GM19351 (cell line): Measurements from ENCODE around the gene ZC3H4.
"Not testable (repeated sequence)": the region's sequence is repeated elsewhere in the genome, so short reads cannot be mapped to it uniquely, and the experiment has no call there.

Experiments
- ATAC-seq: cut with Tn5 transposase; IDR thresholded peaks from one replicate; pipeline ENCODE4 v1.9.1; 2021; ENCODE audit warnings: mild to moderate bottlenecking, moderate library complexity; ENCODE audit not compliant: unreplicated experiment

Gene ZC3H4

DNA sequence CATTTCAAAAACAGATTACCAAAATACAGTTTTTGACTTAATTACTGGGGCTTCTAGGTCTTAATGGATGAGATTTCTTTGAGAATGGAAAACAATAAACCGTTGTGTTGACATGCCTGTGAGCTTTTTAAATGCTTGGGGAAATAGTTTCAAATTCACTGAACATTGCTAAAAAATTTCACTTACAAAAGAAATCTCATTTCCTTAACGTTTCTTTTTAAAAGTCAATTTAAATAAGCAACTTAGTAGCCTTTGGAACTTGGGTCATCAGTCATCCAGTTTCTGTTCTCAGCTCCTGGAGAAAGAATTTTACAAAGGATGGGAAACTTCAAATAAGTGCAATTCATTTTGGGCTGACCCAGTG lies 4.4 kb downstream of the ZC3H4 start:
- no peak for ATAC-seq

DNA sequence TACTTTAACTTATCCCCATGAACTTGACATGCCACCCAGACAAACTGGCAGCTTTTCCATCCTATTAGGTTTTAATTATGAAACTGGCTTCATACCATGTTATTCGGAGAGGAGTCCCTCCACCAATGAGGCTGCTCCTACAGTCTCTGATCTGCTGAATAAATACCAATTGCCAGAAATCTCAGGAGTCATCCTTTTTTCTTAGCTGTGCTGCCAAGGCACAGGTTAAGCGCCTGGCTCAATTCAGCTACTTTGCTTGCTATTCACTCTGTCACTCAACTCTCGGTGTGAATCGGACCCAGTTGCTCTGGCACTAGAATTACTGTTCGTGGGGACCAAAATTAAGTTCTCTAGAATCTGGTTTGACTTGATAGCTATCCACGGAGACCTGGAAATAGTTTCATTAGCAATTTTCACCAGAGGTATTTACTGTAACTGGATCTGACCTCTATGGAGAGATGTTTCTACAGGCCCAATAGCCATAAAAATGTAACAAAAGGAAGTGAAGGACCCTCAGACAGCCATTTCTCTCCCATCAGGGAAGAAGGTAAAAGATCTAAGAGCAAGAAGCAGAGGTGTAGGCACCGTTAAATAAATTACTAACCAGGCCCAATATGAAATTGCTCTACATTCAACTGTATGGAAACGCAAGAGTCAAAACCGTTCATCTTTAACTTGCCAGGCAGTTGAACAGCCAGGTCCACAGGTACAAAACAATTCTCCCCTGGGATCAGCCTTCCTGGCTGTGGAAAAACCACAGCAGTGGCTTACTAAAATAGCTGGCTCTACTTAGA lies 5.4 kb downstream of the ZC3H4 start:
- ATAC-seq = no peak

DNA sequence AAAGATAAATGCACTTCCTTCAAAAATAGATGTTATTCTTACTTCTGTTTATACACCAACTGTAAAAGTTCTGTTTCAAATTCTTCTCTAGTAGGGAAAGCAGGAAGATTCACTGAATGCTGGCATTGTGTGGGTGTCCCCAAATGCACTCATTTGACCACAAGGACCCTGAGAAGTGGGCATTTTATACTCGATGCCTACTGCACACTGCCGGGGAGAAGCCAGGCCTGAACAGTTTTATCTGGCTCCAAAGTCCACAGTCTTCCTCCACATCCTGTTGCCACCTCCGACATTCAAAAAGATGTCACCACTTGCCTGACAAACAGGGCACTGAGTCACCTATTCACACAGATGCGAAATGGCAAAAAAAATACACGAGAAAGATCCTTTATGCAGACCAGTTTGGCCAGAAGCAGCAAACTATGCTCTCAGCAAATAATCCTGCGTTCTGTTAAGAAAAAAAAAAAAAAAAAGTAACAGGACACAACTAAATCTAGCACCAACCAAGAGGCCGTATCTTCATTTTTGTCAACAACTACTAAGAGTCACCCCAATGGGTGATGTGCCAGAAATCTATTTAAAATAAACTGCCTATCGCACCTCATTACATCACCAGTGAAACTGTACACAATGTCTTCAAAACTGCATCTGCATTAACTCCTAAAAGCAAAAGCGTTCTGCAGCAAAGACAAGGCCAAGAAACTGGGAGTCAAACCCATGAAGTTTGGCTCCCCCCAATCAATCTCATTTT lies 6.2 kb downstream of the ZC3H4 start:
- ATAC-seq = no peak

DNA sequence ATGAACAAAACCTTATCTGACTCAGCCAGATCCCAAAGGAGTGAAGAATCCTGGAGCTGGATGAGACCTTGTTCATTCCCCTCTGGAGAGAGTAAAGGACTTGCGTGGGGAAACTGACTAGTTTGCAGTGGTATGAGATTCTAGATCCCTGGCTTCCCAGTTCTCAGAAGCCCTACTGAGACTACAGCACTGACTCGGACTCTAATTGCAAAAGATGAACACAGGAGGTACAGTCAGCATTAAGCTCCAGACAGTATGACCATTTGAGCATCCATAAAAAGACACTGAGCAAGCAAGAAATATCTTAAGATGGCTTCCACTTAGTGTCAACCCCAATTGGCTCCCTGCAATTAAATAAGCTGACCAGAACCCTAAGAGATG lies 6.8 kb downstream of the ZC3H4 start:
- ATAC-seq = no peak

DNA sequence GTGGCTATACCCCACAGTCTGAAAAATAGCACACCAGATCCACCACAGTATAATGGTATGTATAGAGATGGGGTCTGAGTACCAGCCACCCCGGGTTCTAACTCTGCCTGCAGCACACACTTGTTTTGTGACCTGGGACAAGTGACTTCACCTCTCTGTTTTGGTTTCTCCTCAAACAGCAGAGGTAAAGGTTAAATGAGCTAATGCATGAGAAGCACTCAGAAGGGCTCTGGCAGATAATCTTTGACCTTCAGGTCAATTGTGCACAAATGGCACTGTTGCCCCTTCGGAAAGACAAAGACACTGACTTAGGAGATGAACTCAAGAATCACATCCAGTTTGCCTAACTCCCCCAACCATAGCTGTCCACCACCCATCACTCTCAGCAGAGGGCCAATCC lies 7.7 kb downstream of the ZC3H4 start:
- no peak for ATAC-seq

DNA sequence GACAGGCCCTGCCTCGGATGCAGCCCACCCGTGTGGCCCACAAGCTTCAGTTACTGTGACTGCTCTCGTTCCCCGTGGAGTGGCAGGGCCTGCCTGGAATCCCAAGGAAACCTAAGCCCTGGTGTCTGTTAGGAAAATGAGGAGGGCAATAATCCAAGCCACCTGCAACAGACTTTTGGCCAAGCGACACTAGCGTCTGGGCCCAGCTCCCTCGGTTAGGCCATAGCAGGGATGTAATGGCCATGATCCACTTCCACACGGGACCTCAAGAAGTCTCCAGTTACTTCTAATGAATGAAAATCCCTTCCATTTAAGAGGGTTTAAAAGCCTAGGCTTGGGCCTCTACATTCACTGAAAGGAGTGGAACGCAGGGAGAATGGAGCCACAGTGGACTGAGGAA lies 8.9 kb downstream of the ZC3H4 start:
- no peak for ATAC-seq

DNA sequence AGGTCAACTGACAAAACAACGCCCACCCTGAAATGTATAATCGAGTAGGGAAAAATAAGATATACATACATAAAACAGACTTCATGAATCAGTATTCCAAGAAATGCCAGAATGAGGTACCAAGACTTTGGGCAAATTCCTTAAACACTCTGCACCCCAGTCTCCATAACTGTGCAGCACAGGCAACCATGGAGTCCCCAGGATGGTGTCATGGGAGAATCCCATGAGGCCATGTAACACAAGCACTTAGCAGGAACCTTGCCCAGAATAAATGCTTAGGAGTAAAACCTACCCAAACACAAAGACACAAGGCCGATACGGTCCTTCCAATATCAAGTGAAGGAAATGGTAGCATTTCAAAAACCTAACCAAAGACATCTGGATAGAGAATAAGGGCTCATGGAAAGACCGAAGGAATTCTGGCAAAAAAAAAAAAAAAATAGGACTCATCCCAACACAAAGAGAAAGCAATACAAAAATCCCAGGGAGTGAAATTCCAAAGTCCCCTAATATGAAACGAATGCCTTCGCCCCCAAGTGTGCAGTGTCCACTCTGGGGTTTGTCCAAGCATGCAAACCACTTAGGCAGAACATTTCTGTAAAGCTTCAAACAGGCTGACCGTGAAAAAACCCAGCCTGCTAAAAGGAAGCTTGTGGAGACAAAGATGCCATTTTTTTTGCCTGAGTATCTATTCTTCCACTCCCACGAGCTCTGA lies 11.1 kb downstream of the ZC3H4 start:
- no peak for ATAC-seq

DNA sequence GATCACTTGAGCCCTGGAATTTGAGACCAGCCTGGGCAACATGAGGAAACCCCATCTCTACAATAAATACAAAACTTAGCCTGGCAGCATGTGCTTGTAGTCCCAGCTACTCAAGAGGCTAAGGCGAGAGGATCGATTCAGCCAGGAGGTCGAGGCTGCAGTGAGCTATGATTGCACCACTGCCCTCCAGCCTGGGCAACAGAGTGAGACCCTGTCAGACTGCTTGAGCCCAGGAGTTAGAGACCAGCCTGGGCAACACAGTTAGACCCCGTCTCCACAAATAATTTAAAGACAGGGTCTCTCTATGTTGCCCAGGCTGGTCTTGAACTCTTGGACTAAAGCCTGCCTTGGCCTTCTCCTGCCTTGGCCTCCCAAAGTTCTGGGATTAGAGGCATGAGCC lies 12.5 kb downstream of the ZC3H4 start:
- ATAC-seq = not testable (repeated sequence)

DNA sequence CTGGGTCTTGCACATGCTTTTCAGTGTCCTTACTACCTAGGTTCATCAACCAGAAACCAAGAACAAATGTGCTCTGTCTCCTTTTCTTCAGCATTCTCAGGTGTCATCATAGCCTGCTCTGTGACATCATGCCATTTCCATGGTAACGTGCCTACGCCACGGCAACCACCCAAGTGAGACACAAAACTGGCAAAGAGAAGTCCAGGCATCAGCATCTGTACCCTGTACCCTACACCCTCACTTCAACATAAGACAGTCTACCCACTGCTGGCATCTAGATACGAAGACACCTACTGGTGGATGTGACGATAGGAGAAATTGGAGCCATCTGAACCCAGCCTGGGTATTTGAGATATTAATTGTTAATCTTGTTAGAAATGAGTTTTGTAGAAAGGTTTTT lies 13.3 kb downstream of the ZC3H4 start:
- no peak for ATAC-seq

DNA sequence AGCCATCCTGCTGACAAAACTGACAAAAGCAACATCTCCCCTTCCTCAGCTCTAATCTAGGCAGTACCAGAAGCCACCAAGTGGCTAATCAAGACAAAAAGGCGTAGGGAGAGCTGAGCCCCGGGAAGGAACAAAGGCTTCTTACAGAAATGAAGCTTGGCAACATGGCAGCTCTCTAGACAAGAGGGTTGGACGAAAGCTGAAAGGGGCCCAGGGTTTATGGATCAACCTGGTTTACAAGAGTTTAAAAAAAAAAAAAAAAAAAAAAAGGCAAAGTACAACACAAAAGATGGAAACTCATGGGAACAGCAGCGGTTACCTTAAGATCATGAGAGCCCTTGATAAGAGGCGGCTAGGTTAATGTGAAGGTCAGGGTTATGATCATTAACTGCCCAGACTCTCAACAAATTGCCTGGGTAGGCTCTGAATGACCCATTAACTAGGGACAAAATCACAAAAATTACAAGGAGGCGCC lies 14.0 kb downstream of the ZC3H4 start:
- ATAC-seq = no peak

DNA sequence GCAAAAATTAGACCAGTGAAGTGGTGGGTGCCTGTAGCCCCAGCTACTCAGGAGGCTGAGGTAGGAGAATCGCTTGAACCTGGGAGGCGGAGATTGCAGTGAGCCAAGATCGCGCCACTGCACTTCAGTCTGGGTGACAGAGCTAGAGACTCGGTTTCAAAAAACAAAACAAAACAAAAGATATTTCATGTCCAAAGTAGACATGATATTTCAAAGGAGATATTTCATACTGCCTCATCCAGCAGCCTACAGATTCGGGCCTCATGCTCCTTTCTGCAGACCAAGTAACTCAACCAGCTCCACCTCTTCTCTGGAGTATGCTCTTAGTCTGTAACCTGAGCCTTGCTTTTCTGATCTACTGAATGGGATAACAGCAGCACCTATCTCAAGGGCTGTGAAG lies 15.0 kb downstream of the ZC3H4 start:
- ATAC-seq = no peak

DNA sequence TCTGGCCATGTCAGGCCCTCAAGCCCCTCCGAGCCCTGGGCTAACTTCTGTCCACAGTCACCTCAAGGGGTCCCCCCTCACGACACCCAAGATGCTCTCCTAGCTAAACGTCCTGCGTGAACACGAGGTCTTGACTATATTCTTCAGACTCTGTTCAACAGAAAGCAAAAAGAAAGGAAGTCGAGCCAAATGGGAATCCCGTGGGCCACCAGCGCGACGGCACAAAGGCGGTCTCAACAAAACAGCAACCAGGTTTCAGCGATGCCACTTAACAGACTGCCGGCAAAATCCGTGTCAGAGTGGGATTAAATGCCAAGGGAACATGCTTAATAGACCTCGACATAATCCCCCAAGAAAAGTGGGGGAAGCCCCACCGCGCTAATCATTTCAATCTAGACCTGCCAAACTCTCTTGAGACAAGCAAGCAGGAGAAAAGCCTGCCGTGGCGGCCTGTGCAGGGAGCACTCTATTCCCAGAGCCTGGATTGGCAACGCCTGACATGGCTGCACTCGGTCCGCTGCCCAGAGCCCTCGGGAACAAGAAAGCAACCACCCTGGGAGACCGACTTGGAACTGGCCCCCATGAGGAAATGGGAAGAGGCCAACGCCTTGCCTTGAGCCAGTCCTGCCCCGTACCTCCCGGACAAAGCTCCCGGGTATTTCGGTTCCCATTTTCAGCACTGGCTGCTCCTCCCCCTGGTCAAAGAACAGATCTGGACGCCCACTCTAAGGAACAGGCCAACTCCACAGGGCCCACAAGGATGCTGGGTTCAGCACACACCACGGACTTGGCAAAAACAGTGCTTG lies 16.0 kb downstream of the ZC3H4 start:
- no peak for ATAC-seq

DNA sequence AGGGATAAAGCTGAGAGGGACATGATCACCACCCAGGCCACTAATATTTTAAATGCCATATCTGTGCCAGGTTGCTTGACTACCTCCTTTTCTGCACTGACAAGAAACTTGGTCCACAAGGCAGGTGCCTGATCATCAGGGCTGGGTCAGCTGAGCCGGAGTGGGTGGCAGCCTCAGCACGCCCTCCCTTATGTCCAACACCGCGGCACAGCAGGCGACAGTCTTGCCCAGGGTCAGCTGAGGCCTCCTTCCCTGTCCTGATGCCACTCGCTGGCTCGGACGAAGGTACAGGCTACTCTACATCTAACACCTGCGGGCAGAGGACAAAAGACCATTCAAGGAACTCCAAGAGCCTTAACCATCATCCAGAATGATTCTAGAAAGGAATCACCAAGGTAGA lies 16.9 kb downstream of the ZC3H4 start:
- ATAC-seq = no peak

DNA sequence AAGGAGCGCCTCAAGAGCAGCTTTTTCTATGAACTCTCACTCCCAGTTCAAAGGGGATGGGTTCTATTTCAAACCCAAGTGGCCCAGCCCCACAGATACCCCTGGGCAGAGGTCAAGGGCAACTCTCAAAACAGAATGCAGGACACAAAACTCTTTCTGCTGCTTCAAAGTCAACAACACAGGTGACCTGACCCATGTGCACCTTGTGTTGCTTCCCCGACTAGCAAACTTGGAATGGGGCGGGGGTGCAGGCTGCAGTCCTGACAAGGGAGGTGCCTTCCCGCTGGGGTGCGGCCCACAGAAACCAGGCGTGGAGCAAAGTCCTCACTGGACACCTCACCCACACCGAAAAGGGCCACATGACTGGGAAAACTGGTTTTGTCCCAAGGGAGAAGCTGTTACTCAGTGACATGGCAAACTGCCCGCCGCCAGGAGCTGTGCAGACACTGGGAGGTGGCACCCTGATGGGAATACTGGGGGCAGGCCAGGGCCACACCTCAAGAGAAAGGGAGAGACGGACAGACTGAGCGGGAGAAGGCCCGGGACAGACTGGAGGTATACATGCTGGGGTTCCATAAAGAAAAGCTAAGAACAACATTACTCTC lies 17.4 kb downstream of the ZC3H4 start:
- ATAC-seq = no peak

DNA sequence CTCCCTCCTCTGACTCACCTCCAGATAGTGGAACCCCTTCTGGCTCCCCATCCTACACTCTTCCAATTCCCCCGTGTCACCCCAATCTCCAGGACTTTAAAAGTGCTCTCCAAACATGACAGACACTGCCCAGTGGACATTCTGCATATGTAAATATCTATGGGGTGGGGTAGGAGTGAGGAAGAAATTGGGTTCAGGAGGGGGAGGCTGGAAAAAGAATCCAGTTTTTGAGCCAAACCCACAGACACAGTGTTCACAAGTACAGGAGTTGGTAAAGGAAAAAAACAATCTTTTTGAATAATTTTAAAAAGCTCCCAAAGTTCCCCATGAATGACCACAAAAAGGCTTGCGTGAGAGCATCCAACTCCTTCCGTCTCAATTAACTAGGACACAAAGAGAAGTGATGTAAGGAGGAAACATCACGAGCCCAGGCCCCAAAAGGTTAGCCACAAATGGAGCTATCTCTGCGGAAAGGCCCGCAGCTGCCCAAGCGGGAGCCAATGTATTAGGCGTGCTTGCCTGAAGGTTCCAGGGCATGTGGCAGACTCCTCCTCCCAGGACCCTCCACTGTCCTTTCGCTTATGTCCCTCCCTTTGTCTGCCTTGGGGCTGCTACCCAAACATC lies 18.0 kb downstream of the ZC3H4 start:
- ATAC-seq = no peak

DNA sequence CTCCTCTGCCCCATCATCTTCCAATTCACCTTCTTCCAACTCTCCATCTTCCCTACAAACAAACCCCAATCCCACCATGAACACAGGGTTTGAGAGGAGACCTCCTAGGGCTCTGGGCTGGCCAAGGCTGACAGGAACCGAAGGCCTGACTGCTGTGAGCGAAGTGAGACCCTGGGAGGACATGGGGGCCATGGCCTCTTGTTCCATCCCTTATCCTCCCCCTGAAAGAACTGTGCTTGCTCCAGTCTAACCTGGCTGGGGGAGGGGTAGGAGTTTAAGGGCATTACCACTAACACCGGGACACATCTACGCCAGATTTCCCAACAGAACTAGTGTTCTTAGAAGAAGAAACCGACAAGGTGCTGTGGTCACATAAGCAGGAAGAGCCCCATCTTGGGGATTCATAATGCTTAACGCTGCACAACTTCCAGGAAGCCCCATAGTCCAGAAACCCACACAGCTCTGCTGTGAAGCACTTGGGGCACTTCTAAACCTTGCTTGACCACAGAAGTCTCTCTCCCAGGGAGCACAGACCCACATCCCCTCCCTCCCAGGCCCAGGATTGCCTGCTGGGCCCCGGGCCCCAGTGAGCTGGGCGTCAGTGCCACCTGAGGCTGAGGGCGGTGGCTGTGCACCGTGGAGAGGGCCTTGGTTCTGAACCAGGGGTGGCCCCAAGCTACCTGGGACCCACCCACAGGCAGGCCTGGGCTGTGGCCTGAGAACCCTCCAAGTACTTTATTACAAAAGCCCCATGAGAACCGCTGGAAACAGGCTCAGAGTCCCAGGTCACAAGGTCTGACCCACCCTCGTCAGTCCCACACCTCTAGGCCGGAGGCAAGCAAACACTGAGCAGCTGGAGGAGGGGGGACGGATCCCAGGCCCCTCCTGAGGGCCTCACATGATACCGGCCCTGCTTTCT lies 18.8 kb downstream of the ZC3H4 start:
- no peak for ATAC-seq

DNA sequence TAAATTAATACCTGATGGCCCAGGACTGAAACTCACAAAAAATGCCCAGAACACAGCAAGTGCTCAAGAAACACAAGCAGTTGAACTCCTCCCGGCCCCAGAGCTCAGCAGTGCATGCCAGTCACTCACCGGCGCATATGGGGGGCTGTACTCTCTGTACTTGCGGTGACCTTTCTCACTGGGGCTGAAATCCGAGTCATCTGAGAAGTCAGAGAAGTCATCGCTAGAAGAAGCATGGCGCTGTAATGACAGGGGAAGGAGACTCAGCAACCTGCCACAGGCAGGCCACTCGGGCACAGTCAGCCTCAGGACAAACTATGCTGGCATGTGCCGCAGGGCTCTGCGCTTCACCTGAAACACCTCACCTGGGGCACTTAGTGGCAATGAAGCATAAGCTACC lies 19.7 kb downstream of the ZC3H4 start:
- ATAC-seq = no peak

DNA sequence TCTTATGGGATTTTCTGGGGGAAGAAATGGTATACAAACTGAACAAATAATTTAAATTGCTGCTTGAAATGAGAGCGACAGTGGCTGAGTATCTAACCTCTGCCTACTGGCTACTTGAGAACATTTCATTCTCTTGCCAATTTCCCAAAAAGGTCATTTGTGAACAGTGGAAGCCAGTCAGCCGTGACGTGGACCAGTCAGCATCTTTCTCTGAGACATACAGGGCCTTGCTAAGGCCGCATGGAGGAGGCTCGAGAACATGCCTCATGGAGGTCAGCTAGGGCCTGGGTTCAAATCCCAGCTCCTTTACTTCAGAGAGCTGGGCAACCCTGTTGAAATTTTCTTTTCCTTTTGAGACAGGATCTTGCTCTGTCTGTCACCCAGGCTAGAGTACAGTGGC lies 20.3 kb downstream of the ZC3H4 start:
- no peak for ATAC-seq

DNA sequence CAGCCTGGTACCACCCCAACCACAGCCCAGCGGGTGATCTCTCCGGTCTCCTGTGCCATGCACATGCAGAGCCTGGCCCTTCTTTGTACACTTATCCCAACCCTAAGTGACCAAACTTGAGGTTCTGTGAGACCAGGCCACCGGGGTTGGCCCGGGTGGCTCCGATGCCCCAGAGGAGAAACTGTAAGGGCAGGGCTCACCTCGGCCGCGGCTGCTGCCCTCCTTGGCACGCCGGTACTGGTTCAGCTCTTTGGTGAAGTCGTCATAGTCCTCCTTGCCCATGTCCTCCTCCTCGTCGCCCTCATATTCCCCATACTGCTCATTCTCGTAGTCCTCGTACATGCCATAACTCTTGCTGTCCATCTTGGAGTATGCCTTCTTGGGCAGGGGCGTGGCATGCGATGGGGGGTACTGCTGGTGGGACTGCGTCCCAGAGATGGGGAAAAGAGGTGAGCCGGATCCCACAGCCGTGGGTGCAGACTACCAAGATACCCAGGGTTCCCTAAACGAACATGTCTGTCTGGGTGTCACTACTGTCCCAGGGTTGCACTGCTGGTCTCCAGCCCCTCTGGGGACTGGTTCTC lies 23.7 kb downstream of the ZC3H4 start:
- ATAC-seq = no peak
